ENCODE measurements around the gene FFAR3.
"Not testable (repeated sequence)": the region's sequence is repeated elsewhere in the genome, so short reads cannot be mapped to it uniquely, and the experiment has no call there.

FFAR3 gene

GRCh38 chr19:35365303-35365702 is 7.0 kb downstream of the FFAR3 start:
- TF ChIP-seq POLR2A (IDR thresholded peaks at IDR 0.05; ENCODE audit: low read depth, low read length) (no peak), POLR2AphosphoS5 (IDR thresholded peaks at IDR 0.05; ENCODE audit: low read depth, low read length) (no peak), TAF1 (IDR thresholded peaks at IDR 0.05; ENCODE audit: borderline replicate concordance, low read depth, low read length) (no peak)
- DNase-seq (ENCODE audit: insufficient read length) (no peak), FAIRE-seq (no peak)

GRCh38 chr19:35368378-35368777 is 10.1 kb downstream of the FFAR3 start:
- TF ChIP-seq POLR2AphosphoS5 (IDR thresholded peaks at IDR 0.05; ENCODE audit: low read depth, low read length): no peak
- no peak for TF ChIP-seq TAF1 (IDR thresholded peaks at IDR 0.05; ENCODE audit: borderline replicate concordance, low read depth, low read length)
- no peak for TF ChIP-seq POLR2A (IDR thresholded peaks at IDR 0.05; ENCODE audit: low read depth, low read length)
- DNase-seq (ENCODE audit: insufficient read length): no peak
- no peak for FAIRE-seq

DNA sequence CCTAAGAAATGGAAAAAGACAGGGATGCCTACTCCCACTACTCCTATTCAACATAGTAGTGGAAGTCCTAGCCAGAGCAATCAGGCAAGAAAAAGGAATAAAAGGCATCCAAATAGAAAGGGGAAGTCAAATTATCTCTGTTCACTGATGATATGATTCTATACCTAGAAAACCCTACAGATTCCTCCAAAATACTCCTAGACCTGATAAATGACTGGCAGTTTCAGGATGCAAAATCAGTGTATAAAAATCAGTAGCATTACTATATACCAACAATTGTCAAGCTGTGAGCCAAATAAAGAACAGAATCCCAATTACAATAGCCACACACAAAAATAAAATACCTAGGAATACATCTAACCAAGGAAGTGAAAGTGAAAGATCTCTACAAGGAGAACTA is 11.3 kb downstream of the FFAR3 start:
- no peak for TF ChIP-seq POLR2A (IDR thresholded peaks at IDR 0.05; ENCODE audit: low read depth, low read length)
- TF ChIP-seq POLR2AphosphoS5 (IDR thresholded peaks at IDR 0.05; ENCODE audit: low read depth, low read length): no peak
- no peak for TF ChIP-seq TAF1 (IDR thresholded peaks at IDR 0.05; ENCODE audit: borderline replicate concordance, low read depth, low read length)
- DNase-seq (ENCODE audit: insufficient read length) (no peak), FAIRE-seq (no peak)

DNA sequence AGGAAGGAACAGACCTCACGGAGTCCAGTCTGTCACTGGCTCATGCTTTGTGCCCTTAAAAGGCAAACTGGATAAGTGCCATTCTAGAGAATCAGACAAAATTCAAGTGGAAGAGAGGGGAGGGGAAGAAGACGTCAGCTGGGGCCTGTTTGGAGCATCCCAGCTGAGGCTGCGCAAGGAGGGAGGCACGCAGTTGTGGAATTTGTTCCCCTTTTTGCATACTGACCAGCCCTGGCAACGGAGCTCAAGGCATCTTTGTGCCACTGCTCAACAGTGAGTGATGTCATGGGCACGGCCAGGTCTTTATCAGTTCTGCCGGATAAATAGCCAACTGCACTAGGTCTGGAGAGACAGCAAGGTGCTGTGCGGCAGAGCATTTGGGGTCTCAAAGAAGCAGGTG is 12.5 kb downstream of the FFAR3 start, which contains the start of gene GPR42:
GPR42 (plus strand) TSS at position 347 of the 400 bp plus-strand sequence. CDS start 292 bp downstream, outside the sequence.
- FAIRE-seq (no peak), DNase-seq (ENCODE audit: insufficient read length) (no peak)
- TF ChIP-seq TAF1 (IDR thresholded peaks at IDR 0.05; ENCODE audit: borderline replicate concordance, low read depth, low read length) (no peak), POLR2A (IDR thresholded peaks at IDR 0.05; ENCODE audit: low read depth, low read length) (no peak), POLR2AphosphoS5 (IDR thresholded peaks at IDR 0.05; ENCODE audit: low read depth, low read length) (no peak)

- no peak for DNase-seq (ENCODE audit: insufficient read length)
- FAIRE-seq: no peak
- no peak for TF ChIP-seq POLR2A (IDR thresholded peaks at IDR 0.05; ENCODE audit: low read depth, low read length)
- no peak for TF ChIP-seq POLR2AphosphoS5 (IDR thresholded peaks at IDR 0.05; ENCODE audit: low read depth, low read length)
- no peak for TF ChIP-seq TAF1 (IDR thresholded peaks at IDR 0.05; ENCODE audit: borderline replicate concordance, low read depth, low read length)
Observed at GRCh38 chr19:35373492-35373891, 15.2 kb downstream of the FFAR3 start.

DNA sequence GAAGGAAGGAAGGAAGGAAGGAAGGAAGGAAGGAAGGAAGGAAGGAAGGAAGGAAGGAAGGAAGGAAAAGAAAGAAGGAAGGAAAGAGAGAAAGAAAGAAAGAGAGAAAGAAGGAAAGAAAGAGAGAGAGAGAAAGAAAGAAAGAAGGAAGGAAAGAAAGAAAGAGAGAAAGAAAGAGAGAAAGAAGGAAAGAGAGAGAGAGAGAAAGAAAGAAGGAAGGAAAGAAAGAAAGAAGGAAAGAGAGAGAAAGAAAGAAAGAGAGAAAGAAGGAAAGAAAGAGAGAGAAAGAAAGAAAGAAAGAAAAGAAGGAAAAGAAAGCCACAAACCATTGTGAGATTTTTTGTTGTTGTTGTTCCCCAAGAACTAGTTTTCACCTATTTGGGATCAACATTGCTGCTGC is 15.8 kb downstream of the FFAR3 start:
- DNase-seq (ENCODE audit: insufficient read length); FAIRE-seq: not testable (repeated sequence)

GRCh38 chr19:35375505-35376307 is 17.4 kb downstream of the FFAR3 start:
- TF ChIP-seq POLR2AphosphoS5 (IDR thresholded peaks at IDR 0.05; ENCODE audit: low read depth, low read length): no peak
- no peak for TF ChIP-seq TAF1 (IDR thresholded peaks at IDR 0.05; ENCODE audit: borderline replicate concordance, low read depth, low read length)
- TF ChIP-seq POLR2A (IDR thresholded peaks at IDR 0.05; ENCODE audit: low read depth, low read length): no peak
- FAIRE-seq (no peak), DNase-seq (ENCODE audit: insufficient read length) (no peak)

DNA sequence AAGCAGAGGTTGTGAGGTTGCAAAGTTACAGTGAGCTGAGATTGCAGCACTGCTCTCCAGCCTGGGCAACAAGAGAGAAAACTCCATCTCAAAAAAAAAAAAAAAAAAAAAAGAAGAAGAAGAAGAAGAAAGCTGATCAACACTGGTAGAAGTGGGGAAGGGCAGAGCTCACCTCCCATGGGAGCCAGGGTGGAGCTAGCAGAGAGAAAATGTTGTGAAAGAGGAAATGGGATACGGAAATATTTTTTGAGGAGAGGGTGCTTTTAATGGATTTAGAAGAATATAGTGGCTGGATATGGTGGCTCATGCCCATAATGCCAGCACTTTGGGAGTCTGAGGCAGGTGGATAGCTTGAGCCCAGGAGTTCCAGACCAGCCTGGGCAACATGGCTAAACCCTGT is 19.4 kb downstream of the FFAR3 start:
- DNase-seq (ENCODE audit: insufficient read length): no peak
- TF ChIP-seq POLR2AphosphoS5 (IDR thresholded peaks at IDR 0.05; ENCODE audit: low read depth, low read length): no peak
- no peak for TF ChIP-seq TAF1 (IDR thresholded peaks at IDR 0.05; ENCODE audit: borderline replicate concordance, low read depth, low read length)
- TF ChIP-seq POLR2A (IDR thresholded peaks at IDR 0.05; ENCODE audit: low read depth, low read length): no peak
- no peak for FAIRE-seq

GRCh38 chr19:35378356-35378755 is 20.1 kb downstream of the FFAR3 start:
- FAIRE-seq (no peak), DNase-seq (ENCODE audit: insufficient read length) (no peak)
- TF ChIP-seq TAF1 (IDR thresholded peaks at IDR 0.05; ENCODE audit: borderline replicate concordance, low read depth, low read length) (no peak), POLR2AphosphoS5 (IDR thresholded peaks at IDR 0.05; ENCODE audit: low read depth, low read length) (no peak), POLR2A (IDR thresholded peaks at IDR 0.05; ENCODE audit: low read depth, low read length) (no peak)

DNA sequence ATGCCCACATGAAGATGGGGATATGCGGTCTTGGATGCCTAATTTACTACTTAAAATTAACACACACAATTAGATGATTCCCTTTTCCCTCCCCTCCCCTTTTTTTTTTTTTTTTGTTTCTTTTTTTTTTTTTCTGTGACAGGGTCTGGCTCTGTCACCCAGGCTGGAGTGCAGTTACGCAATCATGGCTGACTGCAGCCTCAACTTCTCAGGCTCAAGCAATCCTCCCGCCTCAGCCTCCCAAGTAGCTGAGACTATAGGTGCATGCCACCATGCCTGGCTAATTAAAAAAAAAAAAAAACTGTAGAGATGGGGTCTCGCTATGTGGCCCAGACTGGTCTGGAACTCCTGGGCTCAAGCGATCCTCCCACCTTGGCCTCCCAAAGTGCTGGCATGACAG is 21.3 kb downstream of the FFAR3 start:
- FAIRE-seq; DNase-seq (ENCODE audit: insufficient read length): not testable (repeated sequence)

DNA sequence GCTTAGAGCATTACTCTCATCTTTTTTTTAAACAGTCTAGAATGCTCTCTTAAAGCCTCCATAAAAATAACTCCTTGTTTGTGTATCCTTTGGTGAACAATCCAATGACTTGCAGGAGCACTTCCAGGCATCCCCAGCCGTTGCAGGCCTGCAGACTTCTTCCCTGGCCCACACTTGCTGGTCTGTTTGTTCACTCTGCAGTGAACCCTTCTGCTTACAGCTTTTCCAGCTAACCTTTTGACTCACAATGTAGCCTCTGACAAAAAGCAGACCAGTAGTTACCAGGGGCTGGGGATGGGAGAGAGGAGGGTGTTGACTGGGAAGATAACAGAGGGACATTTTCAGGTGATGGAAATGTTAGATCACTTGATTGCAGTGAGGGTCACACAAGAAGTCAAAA is 21.7 kb downstream of the FFAR3 start:
- DNase-seq (ENCODE audit: insufficient read length) (no peak), FAIRE-seq (no peak)

DNA sequence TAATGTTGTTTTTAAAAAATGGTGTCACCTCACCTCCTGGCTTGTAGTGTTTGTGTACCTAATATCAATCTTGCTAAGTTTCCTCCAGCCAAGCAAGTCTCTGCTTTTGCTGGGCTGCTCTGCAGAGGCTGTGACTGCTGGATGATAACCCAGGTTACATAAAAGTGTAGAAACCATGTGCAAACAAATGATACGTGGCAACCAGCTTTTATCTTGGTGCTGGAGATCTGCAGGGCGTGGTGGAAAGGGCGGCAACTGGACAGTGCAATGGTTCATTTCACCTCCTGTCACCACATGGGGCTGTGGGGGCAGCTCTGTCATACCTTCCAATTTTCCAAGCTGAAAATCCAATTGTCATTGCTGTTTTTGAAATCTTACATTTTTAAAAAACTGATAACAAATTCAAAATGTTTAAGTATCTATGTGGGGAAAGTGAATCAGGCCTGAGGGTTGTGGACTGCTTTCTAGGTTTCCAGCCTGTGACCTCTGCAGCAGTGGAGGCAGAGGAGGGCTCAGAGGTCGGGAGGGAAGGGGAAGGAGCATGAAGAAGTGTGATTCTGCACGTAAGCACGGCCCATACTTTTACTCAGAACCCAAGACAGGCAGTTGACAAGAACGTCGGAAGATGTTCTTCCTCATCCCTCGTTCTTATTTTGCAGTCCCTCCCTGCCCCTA is 22.3 kb downstream of the FFAR3 start:
- DNase-seq (ENCODE audit: insufficient read length) (no peak), FAIRE-seq (no peak)
- no peak for TF ChIP-seq POLR2AphosphoS5 (IDR thresholded peaks at IDR 0.05; ENCODE audit: low read depth, low read length)
- no peak for TF ChIP-seq POLR2A (IDR thresholded peaks at IDR 0.05; ENCODE audit: low read depth, low read length)
- no peak for TF ChIP-seq TAF1 (IDR thresholded peaks at IDR 0.05; ENCODE audit: borderline replicate concordance, low read depth, low read length)

More for the DNA sequence above, 21.7 kb downstream of the FFAR3 start:
- TF ChIP-seq POLR2AphosphoS5 (IDR thresholded peaks at IDR 0.05; ENCODE audit: low read depth, low read length) (no peak), TAF1 (IDR thresholded peaks at IDR 0.05; ENCODE audit: borderline replicate concordance, low read depth, low read length) (no peak), POLR2A (IDR thresholded peaks at IDR 0.05; ENCODE audit: low read depth, low read length) (no peak)

All from GM12892 (cell line).